Gastroesophageal sphincter (tissue), 4 donors: Measurements from ENCODE around the gene GALC. TPM values are rescaled to one million over a fixed set of nuclear protein-coding genes. Genes with fewer than 3 reads are reported as not detected.

Experiments
- ATAC-seq: fragments of 150-250 bp; one replicate; pipeline ENCODE4 v1.9.1; 2016; ENCODE audit warnings: mild to moderate bottlenecking, moderate library complexity
- H3K27ac ChIP-seq, 4 donors: fragments of 200-600 bp; sonication (generic) in 3 of 4; 1 replicate in 3 of 4; 2 replicates in 1 of 4; pipeline ENCODE4 v1.5.1; 2016 to 2019
- H3K27me3 ChIP-seq: fragments of 200-600 bp; sonication (generic); one replicate; pipeline ENCODE4 v1.5.1; 2019
- H3K36me3 ChIP-seq, 2 donors: fragments of 200-600 bp; sonication (generic); one replicate each; pipeline ENCODE4 v1.5.1; 2019; ENCODE audit warnings: control low read depth in 1 of 2
- H3K4me1 ChIP-seq, 3 donors: fragments of 200-600 bp; sonication (generic); 1 replicate in 2 of 3; 2 replicates in 1 of 3; pipeline ENCODE4 v1.5.1; 2016 to 2019; ENCODE audit warnings: control low read depth in 2 of 3
- H3K4me3 ChIP-seq, 2 donors: fragments of 200-600 bp; sonication (generic); one replicate each; pipeline ENCODE4 v1.5.1; 2019; ENCODE audit warnings: mild to moderate bottlenecking in 1 of 2, moderate library complexity in 1 of 2
- H3K9me3 ChIP-seq, 3 donors: fragments of 200-600 bp; sonication (generic); one replicate each; pipeline ENCODE4 v1.5.1; 2017 to 2019; ENCODE audit warnings: control low read depth in 2 of 3
- CTCF ChIP-seq, 4 experiments: fragments of 200-600 bp in 2 of 4; fragments of 450-650 bp in 2 of 4; sonication (generic) in 1 of 4; IDR thresholded peaks; one replicate each; pipeline ENCODE4 v1.5.1; 2017 to 2019; ENCODE audit warnings: antibody characterized with exemption in 4 of 4, mild to moderate bottlenecking in 2 of 4, moderate library complexity in 2 of 4
- EP300 ChIP-seq: sonication (generic); formaldehyde crosslinking; IDR thresholded peaks from one replicate; pipeline ENCODE4 v1.6.1; 2017; ENCODE audit warnings: antibody characterized with exemption, mild to moderate bottlenecking
- POLR2A ChIP-seq, 2 donors: fragments of 450-650 bp; IDR thresholded peaks; one replicate each; pipeline ENCODE4 v1.6.1; 2017; ENCODE audit warnings: antibody characterized with exemption in 2 of 2, mild to moderate bottlenecking in 2 of 2, moderate library complexity in 1 of 2
- POLR2AphosphoS5 ChIP-seq: sonication (generic); formaldehyde crosslinking; IDR thresholded peaks from one replicate; pipeline ENCODE4 v1.6.1; 2017; ENCODE audit warnings: antibody characterized with exemption
- WGBS, 2 donors: methylation state at CpG; one replicate each; pipeline ENCODE4 v1.1.5; 2018; ENCODE audit warnings: low coverage in 1 of 2; 5-methylcytosine and 5-hydroxymethylcytosine counted together
- total RNA-seq, 4 donors: library from RNA; depleted of rRNA; stranded (reverse); fragments of >200 nt; gene quantifications; one replicate each; pipeline ENCODE4 v1.1.0, GENCODE V29; 2016

The GALC gene
- total RNA-seq, 4 donors from 2014 or later, result 13.7 to 19.9 (median 16.6) TPM

DNA sequence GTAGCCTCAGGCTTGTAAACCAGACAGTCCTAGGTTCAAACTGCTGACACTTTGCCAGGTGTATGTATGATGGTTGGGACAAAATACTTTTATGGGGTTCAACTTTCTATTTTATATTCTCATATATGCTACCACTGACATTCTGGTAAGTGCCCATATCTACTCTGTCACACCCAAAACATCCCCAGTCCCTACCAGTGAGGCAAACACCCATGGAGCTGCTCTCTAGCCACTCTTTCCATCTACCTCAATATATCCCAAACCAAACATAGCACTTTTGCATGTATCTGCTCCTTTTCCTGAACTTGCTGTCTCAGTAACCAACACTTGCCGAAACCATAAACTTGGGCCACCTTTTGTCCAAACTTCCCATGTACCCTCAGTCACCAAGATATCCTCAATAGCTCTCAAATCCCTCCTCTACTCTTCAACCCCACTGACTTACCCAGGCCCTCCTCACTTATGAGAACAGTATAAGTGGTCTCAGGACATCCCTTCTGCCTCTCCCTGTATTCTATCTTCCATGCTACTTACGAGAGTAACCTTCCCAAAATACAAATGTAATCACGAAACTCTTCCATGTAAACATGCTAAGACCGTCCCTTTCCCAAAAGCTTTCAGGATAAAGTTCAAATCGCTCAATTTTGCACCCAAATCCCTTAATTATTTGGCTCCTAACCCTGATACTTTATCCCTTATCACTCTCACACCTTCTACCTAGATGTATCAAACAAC is 3.6 kb downstream of the GALC start:
- no peaks in the 10 kb centered on the region for H3K9me3 ChIP-seq
- WGBS, 2 donors, result 86 to 98% methylated on average over 5 of the region's 5 CpGs
- TF ChIP-seq POLR2AphosphoS5, result no peak
- no peak for TF ChIP-seq POLR2A (IDR thresholded peaks at IDR 0.05)
- no peak for TF ChIP-seq CTCF (IDR thresholded peaks at IDR 0.05)
- TF ChIP-seq EP300, result no peak
- H3K27me3 ChIP-seq, result no peaks in the 10 kb centered on the region
- ATAC-seq, result no peak
- no peak overlapping the region for H3K4me3 ChIP-seq
- H3K27ac ChIP-seq, result no peak overlapping the region
- H3K4me1 ChIP-seq, result peaks cover 2 to 26% (median 2%) of the 10 kb centered on the region in 3 donors
- peaks cover 0 to 22% of the 10 kb centered on the region in 2 donors for H3K36me3 ChIP-seq

DNA sequence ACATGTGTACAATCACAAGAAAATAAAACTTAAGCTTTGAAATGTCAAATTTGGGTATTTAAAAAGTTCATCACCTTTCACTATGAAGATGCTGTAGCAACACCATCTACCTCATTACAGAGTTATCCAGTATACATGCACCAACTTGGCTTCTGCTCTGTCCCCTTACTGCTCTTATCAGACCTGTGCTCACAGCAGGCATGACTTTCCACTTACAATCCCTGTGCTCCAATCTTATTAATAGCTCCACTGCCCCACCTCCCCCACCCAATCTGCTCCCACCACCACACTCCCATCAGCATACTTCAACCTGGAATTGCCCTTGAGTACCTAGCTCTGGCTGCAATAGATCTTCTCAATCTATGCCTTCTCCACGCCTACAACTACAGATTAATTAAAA is 13.3 kb downstream of the GALC start:
- H3K4me3 ChIP-seq, result no peak overlapping the region
- no peaks in the 10 kb centered on the region for H3K27me3 ChIP-seq
- 100% methylated on average over 1 of the region's 1 CpG; no CpG with 5 or more reads in 1 of the 2 donors for WGBS, 2 donors
- TF ChIP-seq CTCF (IDR thresholded peaks at IDR 0.05) (no peak), POLR2AphosphoS5 (no peak), EP300 (no peak), POLR2A (IDR thresholded peaks at IDR 0.05) (no peak)
- H3K36me3 ChIP-seq, result peaks cover 0 to 73% of the 10 kb centered on the region in 2 donors
- H3K27ac ChIP-seq, result no peak overlapping the region
- H3K9me3 ChIP-seq, result no peaks in the 10 kb centered on the region
- no peaks in the 10 kb centered on the region for H3K4me1 ChIP-seq
- ATAC-seq, result no peak

DNA sequence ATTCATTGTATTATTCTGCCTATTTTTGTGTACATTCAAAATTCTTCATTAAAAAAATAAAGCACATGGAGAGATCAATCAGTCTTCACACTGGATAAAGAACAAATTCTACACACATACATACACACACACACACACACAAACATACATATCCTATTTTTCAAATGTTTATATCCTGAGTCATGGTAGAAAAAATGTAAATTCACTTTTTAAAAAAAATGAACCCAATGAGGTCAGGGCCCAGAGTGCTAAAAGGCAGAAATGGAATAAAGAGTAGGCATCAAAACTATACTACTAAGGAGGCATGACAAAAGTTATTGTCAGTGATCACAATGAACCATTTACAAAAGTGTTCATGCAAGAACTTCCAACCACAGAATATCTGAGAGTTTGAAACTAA is 17.3 kb downstream of the GALC start:
- Histone ChIP-seq H3K4me1 (no peaks in the 10 kb centered on the region), H3K36me3 (peaks cover 0 to 76% of the 10 kb centered on the region in 2 donors), H3K9me3 (no peaks in the 10 kb centered on the region), H3K27me3 (no peaks in the 10 kb centered on the region), H3K27ac (no peak overlapping the region), H3K4me3 (no peak overlapping the region)
- TF ChIP-seq POLR2AphosphoS5 (no peak), POLR2A (IDR thresholded peaks at IDR 0.05) (no peak), CTCF (IDR thresholded peaks at IDR 0.05) (no peak), EP300 (no peak)
- ATAC-seq, result no peak

DNA sequence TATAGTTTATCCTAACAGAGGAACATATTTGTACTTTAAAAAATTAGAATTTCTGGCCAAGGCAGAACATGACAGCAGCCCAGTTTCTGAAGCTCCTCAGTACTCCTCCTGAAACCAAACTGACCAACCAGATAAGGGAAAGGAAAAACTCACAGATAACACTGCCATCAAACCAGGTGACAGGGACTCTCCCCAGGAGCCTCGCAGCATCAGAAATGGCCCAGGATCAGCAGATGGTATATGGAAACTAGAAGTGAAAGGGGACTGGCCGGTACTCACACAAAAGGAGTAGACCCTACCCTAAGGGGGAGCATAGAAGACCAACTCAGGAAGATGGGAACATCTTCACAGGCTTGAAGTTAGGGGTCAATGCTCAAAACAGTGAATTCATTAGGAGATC is 22.0 kb downstream of the GALC start:
- no peaks in the 10 kb centered on the region for H3K27me3 ChIP-seq
- no peaks in the 10 kb centered on the region for H3K4me1 ChIP-seq
- ATAC-seq, result no peak
- no peak overlapping the region for H3K27ac ChIP-seq
- no peaks in the 10 kb centered on the region for H3K9me3 ChIP-seq
- H3K36me3 ChIP-seq, result peaks cover 0 to 67% of the 10 kb centered on the region in 2 donors
- no peak overlapping the region for H3K4me3 ChIP-seq
- WGBS, 2 donors, result 75 to 100% methylated on average over 1 of the region's 2 CpGs
- TF ChIP-seq EP300, result no peak
- TF ChIP-seq POLR2A (IDR thresholded peaks at IDR 0.05), result no peak
- TF ChIP-seq CTCF (IDR thresholded peaks at IDR 0.05), result no peak
- TF ChIP-seq POLR2AphosphoS5, result no peak

DNA sequence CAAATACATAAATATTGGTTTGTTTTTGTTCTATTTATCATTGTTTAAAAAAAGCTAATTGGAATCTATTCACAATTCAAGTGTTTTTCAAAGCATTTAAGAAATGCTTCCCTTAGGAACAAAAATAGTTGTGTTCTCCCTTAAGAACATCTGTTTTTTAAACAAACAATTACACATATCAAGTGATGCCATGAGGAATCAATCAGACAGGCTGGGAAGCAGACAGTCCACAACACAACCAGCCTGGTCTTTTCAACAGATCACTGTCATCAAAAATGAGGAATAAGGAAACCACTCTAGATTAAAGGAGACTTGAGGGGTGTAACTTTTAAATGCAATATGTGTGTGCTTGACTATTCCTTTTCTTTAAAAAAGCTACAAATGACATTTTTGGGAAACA is 25.5 kb downstream of the GALC start:
- no peak for TF ChIP-seq POLR2AphosphoS5
- TF ChIP-seq CTCF (IDR thresholded peaks at IDR 0.05), result no peak
- TF ChIP-seq EP300, result no peak
- TF ChIP-seq POLR2A (IDR thresholded peaks at IDR 0.05), result no peak
- no peaks in the 10 kb centered on the region for H3K9me3 ChIP-seq
- ATAC-seq, result no peak

More for the DNA sequence above, 25.5 kb downstream of the GALC start:
- Histone ChIP-seq H3K4me3 (no peak overlapping the region), H3K36me3 (peaks cover 0 to 69% of the 10 kb centered on the region in 2 donors), H3K27me3 (no peaks in the 10 kb centered on the region), H3K27ac (no peak overlapping the region), H3K4me1 (no peaks in the 10 kb centered on the region)
